Hypothalamus (tissue), 51 donors: ENCODE measurements around the gene BAIAP3.
A peak's percentile ranks its signal among the peaks of the same experiment; 100 is the strongest.

Experiments used
- DNase-seq, 51 donors: peaks; one replicate each; lab custom pipeline; 2025; lab: John Stamatoyannopoulos, UW

BAIAP3 gene

DNA sequence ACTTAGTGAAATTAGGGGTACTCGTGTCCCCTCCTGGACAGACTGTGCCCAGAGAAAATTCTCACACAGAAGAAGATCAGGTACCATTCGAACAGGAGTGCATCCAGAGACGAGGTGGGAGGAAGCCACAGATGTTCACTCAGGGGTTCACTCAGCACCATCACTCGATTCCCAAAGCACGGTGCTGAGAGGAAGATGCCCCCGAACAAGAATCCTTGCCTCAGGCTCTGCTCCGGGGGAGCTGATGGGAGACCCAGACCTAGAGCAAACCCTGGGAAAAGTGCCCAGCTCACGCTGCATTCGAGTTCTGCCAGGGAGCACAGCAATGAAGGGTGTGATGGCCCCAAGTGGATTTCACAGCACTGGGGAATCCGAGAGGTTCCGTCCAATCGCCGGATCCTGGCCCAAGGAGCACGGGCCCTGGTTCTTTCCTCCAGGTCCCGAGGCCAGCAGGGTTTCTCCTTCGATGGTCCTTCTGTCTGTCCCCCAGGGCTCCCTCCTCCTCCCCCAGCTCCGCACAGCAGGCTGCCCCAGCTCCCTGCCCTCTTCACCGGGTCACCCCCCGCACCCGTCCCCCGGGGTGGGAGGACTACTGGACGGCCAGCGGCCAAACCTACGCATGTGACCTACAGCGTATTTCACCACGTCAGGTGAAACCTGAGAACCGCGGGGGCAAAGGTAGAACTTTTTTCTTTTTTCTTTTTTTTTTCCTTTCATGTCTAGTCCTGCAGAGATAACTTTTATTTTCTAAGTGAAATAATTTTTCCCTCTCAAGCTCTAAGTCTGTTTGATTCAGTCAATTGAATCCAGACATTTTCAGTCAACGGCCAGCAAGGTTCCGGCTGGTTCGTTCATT lies 34.2 kb upstream of the BAIAP3 start:
- no peak for DNase-seq

DNA sequence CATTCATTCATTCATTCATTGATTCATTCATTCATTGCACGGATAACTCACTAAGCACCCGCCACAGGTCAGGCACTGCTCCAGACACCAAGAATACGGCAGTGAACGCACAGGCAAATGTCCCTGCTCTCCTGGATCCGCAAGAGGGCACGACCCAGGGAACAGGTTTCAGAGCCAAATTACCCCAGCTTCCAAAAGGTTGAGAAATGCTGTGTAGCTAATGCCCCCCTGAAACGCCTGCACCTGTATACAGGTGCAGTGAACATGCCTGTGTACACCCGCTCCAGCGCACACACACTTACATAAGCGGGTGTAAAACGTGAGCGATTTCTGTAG lies 33.6 kb upstream of the BAIAP3 start:
- no peak for DNase-seq

GRCh38 chr16:1300664-1301476 lies 32.6 kb upstream of the BAIAP3 start:
- peak in 34 of 51 donors; percentile 2 to 72 (median 28) for DNase-seq

DNA sequence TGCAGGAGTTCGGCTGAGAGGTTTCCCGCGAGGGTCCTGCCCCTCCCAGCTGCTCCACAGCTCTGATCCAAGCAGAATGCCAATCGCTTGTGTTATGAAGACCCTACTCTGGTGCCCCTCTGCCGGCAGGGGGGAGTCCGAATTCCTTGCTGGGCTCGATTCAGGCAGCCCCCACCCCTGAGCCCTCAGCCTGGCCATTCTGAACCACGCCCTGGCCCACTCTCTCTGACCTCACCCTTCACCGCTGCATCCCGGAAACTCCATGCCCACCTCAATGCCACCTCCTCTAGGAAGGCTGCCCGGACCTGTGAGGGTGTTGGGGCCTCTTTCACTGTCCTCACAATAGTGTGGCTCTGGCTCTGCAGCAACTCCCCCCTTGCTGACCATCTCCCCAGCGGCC lies 31.9 kb upstream of the BAIAP3 start:
- DNase-seq = no peak

DNA sequence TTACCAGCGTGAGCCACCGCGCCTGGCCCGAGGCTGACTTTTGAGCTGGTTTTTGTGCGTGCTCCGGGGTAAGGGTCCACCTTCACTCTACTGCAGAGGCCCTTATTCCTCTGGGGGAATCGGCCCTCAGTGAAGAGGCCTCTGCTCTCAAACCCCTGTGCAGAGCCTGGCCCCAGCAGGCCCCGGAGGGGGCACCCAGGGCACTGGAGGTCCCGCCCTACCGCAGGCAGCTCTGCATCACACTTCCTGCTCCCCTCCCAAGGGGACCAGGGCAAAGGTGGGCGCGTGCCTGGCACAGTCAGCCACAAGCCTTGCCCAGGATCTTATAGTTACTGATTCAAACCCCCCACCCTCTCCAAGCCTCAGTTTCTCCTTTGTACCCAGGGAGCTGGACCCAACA lies 27.6 kb upstream of the BAIAP3 start:
- no peak for DNase-seq

GRCh38 chr16:1306334-1306733 lies 27.1 kb upstream of the BAIAP3 start:
- no peak for DNase-seq

- DNase-seq = no peak
These were observed 25.1 kb upstream of the BAIAP3 start for GRCh38 chr16:1308036-1308976.

GRCh38 chr16:1308977-1309885 lies 24.2 kb upstream of the BAIAP3 start, which contains the start of gene UBE2I:
Gene UBE2I (plus strand): TSS chr16:1309636. CDS start chr16:1314031, 4,395 bp downstream.
- peak; percentile 75 to 99 (median 96) for DNase-seq

DNA sequence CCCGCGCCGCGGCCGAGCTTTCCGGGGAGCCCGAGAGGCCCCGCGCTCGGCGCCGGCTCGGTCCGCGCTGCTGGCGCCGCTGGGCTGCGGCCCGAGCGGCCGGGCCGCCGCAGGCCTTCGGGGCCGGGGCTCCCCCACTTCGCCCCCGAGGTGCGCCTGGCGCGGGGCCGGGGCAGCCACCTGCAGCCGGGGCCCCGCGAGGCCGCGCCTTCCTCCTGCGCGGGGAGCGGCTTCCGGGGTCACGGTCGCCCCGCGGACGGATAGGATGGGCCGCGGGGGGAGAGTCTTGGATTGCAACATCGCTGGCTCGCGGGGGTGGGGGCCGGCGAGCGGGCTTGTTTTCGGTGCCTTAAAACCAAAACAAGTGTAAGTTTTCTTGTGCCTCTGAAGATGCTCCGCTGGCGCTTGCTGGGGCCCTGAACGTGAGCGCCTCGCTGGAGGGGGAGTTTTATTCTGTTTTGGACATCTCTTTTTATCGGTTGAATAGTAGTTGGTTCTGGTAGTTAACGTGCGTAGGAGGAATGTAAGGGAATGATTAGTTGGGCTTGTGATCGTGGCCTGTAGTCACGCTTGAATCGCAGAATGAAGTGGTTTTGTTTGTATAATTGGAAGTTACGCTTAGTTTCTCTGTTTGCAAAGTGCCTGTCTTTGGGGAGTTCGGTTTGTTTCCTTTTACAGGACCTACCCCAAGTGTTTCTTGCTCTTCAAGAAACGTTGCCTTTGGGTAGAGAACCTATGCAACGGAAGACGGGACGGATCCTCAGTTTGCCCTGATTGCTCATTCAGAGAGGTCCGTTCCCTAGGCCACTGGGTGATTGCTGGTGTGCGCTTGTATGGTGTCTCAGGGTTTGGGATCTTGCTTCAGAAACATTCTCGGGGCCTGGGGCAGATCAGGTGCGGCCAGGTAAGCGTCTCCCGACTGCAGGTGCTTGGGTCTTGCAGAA lies 23.3 kb upstream of the BAIAP3 start:
- peak in 6 of 51 donors; percentile 13 to 35 (median 21) for DNase-seq

GRCh38 chr16:1310832-1311200 lies 22.6 kb upstream of the BAIAP3 start:
- DNase-seq = no peak

GRCh38 chr16:1311212-1311737 lies 22.2 kb upstream of the BAIAP3 start:
- DNase-seq = no peak

GRCh38 chr16:1311738-1312466 lies 21.5 kb upstream of the BAIAP3 start:
- no peak for DNase-seq

DNA sequence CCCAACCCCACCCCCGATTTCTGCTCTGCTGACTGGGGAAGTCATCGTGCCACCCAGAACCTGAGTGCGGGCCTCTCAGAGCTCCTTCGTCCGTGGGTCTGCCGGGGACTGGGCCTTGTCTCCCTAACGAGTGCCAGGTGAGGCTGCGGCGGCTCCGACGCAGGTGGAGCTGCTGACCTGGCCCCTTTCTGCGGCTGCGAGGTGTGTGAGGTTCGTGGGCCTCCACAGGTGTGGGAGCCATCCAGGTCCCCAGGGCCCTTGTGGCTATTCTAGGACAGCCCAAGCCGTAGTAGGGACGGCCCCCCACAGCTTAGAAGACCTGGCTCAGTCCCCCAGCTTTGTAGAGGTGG lies 21.0 kb upstream of the BAIAP3 start:
- DNase-seq = no peak

GRCh38 chr16:1312903-1313302 lies 20.5 kb upstream of the BAIAP3 start:
- DNase-seq = no peak

DNA sequence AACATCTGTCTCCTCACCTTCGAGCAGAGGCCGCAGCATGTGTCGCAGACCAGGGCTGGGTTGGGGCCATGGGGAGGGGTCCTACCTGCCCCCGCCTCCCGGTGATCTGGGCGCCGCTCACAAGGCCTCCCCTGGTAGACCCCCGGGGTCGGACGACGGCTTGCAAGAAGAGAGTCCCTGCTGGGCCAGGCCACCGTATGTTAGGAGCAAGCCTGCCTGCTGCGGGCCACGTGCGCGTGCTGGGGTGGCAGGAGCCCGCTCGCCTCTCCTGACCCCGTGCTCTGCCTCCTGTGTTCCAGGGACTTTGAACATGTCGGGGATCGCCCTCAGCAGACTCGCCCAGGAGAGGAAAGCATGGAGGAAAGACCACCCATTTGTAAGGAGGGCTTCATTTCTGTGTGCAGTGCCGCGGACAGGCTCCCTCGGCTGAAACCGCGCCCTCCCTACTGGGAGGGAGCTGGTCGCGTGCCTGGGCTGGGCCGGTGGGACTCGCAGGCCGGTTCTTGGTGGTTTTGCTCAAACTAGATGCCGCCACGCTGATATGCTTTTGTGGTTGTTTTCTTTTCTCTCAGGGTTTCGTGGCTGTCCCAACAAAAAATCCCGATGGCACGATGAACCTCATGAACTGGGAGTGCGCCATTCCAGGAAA lies 19.6 kb upstream of the BAIAP3 start:
- no peak for DNase-seq

DNA sequence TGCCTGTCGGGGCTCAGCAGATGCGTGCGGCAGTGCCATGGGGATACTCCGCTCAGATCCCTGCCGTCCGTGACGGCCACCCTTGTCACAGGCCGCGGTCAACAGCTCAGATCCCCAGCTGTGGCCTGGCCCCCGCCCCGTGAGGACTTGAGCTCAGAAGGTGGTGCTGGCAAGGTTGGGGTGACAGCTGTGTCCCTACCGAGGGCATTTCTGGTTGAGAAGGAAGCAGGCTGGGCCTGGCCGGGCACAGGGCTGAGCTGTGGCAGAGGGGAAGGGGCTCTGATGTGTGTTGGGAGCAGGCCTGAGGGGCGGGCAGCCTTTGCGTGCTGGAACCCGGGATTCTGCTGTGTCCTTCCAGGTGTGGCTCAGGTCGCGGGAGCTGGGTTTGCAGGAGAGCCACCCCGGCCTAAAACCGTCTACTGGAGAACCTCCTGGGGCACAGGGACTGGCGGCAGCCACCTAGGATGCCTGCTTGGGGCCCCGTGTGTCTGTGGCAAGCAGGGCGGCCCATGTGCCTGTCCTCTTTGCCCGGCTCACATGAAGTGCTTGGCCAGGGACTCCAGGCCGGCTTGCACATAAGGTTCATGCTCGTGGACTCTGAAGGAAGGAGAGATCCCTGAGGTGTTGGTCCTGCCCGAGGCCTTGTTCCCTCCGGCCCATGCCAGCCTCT lies 18.9 kb upstream of the BAIAP3 start:
- no peak for DNase-seq
